Suprapubic skin (tissue), 3 donors: Measurements from ENCODE around the gene IQCK.

Experiments
- CTCF ChIP-seq, 2 donors: fragments of 200-600 bp in 1 of 2; fragments of 450-650 bp in 1 of 2; sonication (generic) in 1 of 2; IDR thresholded peaks; one replicate each; pipeline ENCODE4 v1.5.1; 2016 to 2019; ENCODE audit warnings: antibody characterized with exemption in 2 of 2, mild to moderate bottlenecking in 1 of 2, moderate library complexity in 1 of 2
- EP300 ChIP-seq: sonication (generic); formaldehyde crosslinking; IDR thresholded peaks from one replicate; pipeline ENCODE4 v1.6.1; 2017; ENCODE audit warnings: antibody characterized with exemption
- POLR2A ChIP-seq, 2 donors: fragments of 450-650 bp; IDR thresholded peaks; one replicate each; pipeline ENCODE4 v1.6.1; 2017; ENCODE audit warnings: antibody characterized with exemption in 2 of 2, mild to moderate bottlenecking in 2 of 2, moderate library complexity in 2 of 2

GRCh38 chr16:19753815-19754643 is 36.0 kb downstream of the IQCK start:
- TF ChIP-seq CTCF (IDR thresholded peaks at IDR 0.05) (no peak), EP300 (no peak), POLR2A (IDR thresholded peaks at IDR 0.05) (no peak)
